Pons (tissue), 1 donor: ENCODE results near the gene KIAA1217.

Experiments used
- DNase-seq: peaks from one replicate; pipeline ENCODE4 v3.0.0-alpha.2; 2016; ENCODE audit warnings: low spot score

The KIAA1217 gene

GRCh38 chr10:24207781-24208611 lies 942 bp upstream of the KIAA1217 start:
- DNase-seq: no peak

GRCh38 chr10:24209432-24209771 lies 464 bp downstream of the KIAA1217 start:
- no peak for DNase-seq

GRCh38 chr10:24209946-24210491 lies 1.1 kb downstream of the KIAA1217 start:
- no peak for DNase-seq

GRCh38 chr10:24210501-24210900 lies 1.6 kb downstream of the KIAA1217 start:
- DNase-seq: no peak

- DNase-seq: no peak
Observed at GRCh38 chr10:24213266-24213665, 4.3 kb downstream of the KIAA1217 start.

GRCh38 chr10:24213881-24214280 lies 4.9 kb downstream of the KIAA1217 start:
- no peak for DNase-seq

GRCh38 chr10:24214762-24215161 lies 5.8 kb downstream of the KIAA1217 start:
- no peak for DNase-seq

- DNase-seq: no peak
Observed at GRCh38 chr10:24215196-24215595, 6.3 kb downstream of the KIAA1217 start.

- no peak for DNase-seq
Observed at GRCh38 chr10:24215603-24216002, 6.7 kb downstream of the KIAA1217 start.

- no peak for DNase-seq
Observed at GRCh38 chr10:24219963-24220362, 11.0 kb downstream of the KIAA1217 start.

- no peak for DNase-seq
Observed at GRCh38 chr10:24223341-24223740, 14.4 kb downstream of the KIAA1217 start.

GRCh38 chr10:24223953-24224352 lies 15.0 kb downstream of the KIAA1217 start:
- no peak for DNase-seq

GRCh38 chr10:24228642-24229041 lies 19.7 kb downstream of the KIAA1217 start:
- no peak for DNase-seq

GRCh38 chr10:24229909-24230308 lies 21.0 kb downstream of the KIAA1217 start:
- no peak for DNase-seq

GRCh38 chr10:24231200-24231599 lies 22.3 kb downstream of the KIAA1217 start:
- DNase-seq: no peak

- DNase-seq: no peak
Observed at GRCh38 chr10:24234784-24235183, 25.8 kb downstream of the KIAA1217 start.

- DNase-seq: no peak
Observed at GRCh38 chr10:24235471-24235870, 26.5 kb downstream of the KIAA1217 start.

- DNase-seq: no peak
Observed at GRCh38 chr10:24237801-24238395, 29.0 kb downstream of the KIAA1217 start.

GRCh38 chr10:24238519-24239247 lies 29.7 kb downstream of the KIAA1217 start:
- no peak for DNase-seq

GRCh38 chr10:24239289-24240040 lies 30.5 kb downstream of the KIAA1217 start:
- DNase-seq: no peak

- DNase-seq: peak; percentile 33
Observed at GRCh38 chr10:24240041-24240751, 31.3 kb downstream of the KIAA1217 start.
